ENCODE data around the gene ZNF41. TPM values are rescaled to one million over a fixed set of nuclear protein-coding genes. Genes with fewer than 3 reads are reported as not detected.

Gene ZNF41
- total and polyA plus RNA-seq, 12 donors, result 3.1 to 19.3 (median 14.6) TPM

- DNase-seq (no peak), ATAC-seq (no peak)
- no peak overlapping the region for H3K4me3 ChIP-seq
- intact Hi-C loops (cut with DNase I), result no loop called here
- 94% methylated on average over 4 of the region's 4 CpGs for WGBS, 2 donors
- peaks cover 0 to 45% (median 0%) of the 10 kb centered on the region in 11 donors for H3K9me3 ChIP-seq
- no peaks in the 10 kb centered on the region for H3K4me1 ChIP-seq
- no peak overlapping the region for H3K27ac ChIP-seq
- no peak for TF ChIP-seq CTCF (IDR thresholded peaks at IDR 0.05)
- H3K27me3 ChIP-seq, result no peaks in the 10 kb centered on the region
- no peaks in the 10 kb centered on the region for H3K36me3 ChIP-seq
These were observed 62.8 kb downstream of the ZNF41 start for GRCh38 chrX:47420265-47420664.

DNA sequence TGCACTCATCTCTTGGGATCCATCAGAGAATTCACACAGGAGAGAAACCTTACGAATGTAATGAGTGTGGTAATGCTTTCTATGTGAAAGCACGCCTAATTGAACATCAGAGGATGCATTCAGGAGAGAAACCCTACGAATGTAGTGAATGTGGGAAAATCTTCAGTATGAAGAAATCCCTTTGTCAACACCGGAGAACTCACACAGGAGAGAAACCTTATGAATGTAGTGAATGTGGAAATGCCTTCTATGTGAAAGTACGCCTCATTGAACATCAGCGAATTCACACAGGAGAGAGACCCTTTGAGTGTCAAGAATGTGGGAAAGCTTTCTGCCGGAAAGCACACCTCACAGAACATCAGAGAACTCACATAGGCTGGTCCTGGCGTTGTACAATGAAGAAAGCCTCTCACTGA is 69.8 kb downstream of the ZNF41 start:
- peaks cover 0 to 82% (median 29%) of the 10 kb centered on the region in 11 donors for H3K9me3 ChIP-seq

More for the DNA sequence above, 69.8 kb downstream of the ZNF41 start:
- Histone ChIP-seq H3K4me1 (no peaks in the 10 kb centered on the region), H3K4me3 (no peak overlapping the region), H3K27me3 (no peaks in the 10 kb centered on the region), H3K36me3 (no peaks in the 10 kb centered on the region), H3K27ac (no peak overlapping the region)
- ATAC-seq (no peak), DNase-seq (no peak)
- no peak for TF ChIP-seq CTCF (IDR thresholded peaks at IDR 0.05)
- WGBS, 2 donors, result 89 to 91% methylated on average over 8 of the region's 8 CpGs
- intact Hi-C loops (cut with DNase I), result no loop called here

Other genes starting within 250 kb of the ZNF41 start
- gene ZNF157, start 112.6 kb downstream of the ZNF41 start, total RNA-seq, result under 1 TPM in 3 of 10 donors, not detected in 7; 0.15 to 0.25 (median 0.23) TPM
- gene ZNF157, start 112.6 kb downstream of the ZNF41 start, polyA plus RNA-seq, result under 1 TPM; 0.03 to 0.15 TPM
- gene ARAF, start 78.0 kb upstream of the ZNF41 start, total RNA-seq, result 10 to 100 TPM; 73.0 to 93.1 (median 79.8) TPM
- gene ARAF, start 78.0 kb upstream of the ZNF41 start, polyA plus RNA-seq, result 10 to 100 TPM; 45.2 to 57.0 TPM
- gene TIMP1, start 99.2 kb upstream of the ZNF41 start, total RNA-seq, result 100 to 1,000 TPM in 2 of 10 donors, 10 to 100 TPM in 8; 32.8 to 534 (median 68.8) TPM
- gene TIMP1, start 99.2 kb upstream of the ZNF41 start, polyA plus RNA-seq, result 100 to 1,000 TPM; 240 to 826 TPM
- gene SYN1, start 136.6 kb upstream of the ZNF41 start, total RNA-seq, result 10 to 100 TPM; 10.4 to 16.3 (median 13.8) TPM
- 10 to 100 TPM in 1 of 2 donors, 1 to 10 TPM in 1; 7.0 to 11.1 TPM for gene SYN1, start 136.6 kb upstream of the ZNF41 start, polyA plus RNA-seq
- 10 to 100 TPM in 1 of 10 donors, 1 to 10 TPM in 9; 1.1 to 12.4 (median 1.8) TPM for gene CFP, start 146.7 kb upstream of the ZNF41 start, total RNA-seq
- 1 to 10 TPM; 2.3 to 2.4 TPM for gene CFP, start 146.7 kb upstream of the ZNF41 start, polyA plus RNA-seq
- gene ELK1, start 167.3 kb upstream of the ZNF41 start, total RNA-seq, result 10 to 100 TPM; 22.1 to 31.1 (median 24.8) TPM
- 10 to 100 TPM in 1 of 2 donors, 1 to 10 TPM in 1; 6.9 to 34.1 TPM for gene ELK1, start 167.3 kb upstream of the ZNF41 start, polyA plus RNA-seq
- gene UXT, start 176.0 kb upstream of the ZNF41 start, total RNA-seq, result 100 to 1,000 TPM in 2 of 10 donors, 10 to 100 TPM in 8; 84.1 to 113 (median 92.1) TPM
- gene UXT, start 176.0 kb upstream of the ZNF41 start, polyA plus RNA-seq, result 100 to 1,000 TPM in 1 of 2 donors, 10 to 100 TPM in 1; 89.6 to 242 TPM

Measured in heart right ventricle (tissue), 16 donors.